ENCODE measurements around the gene ARL6IP6. TPM values are rescaled to one million over a fixed set of nuclear protein-coding genes. Genes with fewer than 3 reads are reported as not detected.
"Not testable (repeated sequence)": the region's sequence is repeated elsewhere in the genome, so short reads cannot be mapped to it uniquely, and the experiment has no call there.

The ARL6IP6 gene
- total RNA-seq, 1 donor from 2014 or later, result 18.2 TPM

GRCh38 chr2:152716805-152717227, 1.6 kb upstream of the ARL6IP6 start:
- no peak for FAIRE-seq
- DNase-seq (ENCODE audit: low read depth), result peak; percentile 29

DNA sequence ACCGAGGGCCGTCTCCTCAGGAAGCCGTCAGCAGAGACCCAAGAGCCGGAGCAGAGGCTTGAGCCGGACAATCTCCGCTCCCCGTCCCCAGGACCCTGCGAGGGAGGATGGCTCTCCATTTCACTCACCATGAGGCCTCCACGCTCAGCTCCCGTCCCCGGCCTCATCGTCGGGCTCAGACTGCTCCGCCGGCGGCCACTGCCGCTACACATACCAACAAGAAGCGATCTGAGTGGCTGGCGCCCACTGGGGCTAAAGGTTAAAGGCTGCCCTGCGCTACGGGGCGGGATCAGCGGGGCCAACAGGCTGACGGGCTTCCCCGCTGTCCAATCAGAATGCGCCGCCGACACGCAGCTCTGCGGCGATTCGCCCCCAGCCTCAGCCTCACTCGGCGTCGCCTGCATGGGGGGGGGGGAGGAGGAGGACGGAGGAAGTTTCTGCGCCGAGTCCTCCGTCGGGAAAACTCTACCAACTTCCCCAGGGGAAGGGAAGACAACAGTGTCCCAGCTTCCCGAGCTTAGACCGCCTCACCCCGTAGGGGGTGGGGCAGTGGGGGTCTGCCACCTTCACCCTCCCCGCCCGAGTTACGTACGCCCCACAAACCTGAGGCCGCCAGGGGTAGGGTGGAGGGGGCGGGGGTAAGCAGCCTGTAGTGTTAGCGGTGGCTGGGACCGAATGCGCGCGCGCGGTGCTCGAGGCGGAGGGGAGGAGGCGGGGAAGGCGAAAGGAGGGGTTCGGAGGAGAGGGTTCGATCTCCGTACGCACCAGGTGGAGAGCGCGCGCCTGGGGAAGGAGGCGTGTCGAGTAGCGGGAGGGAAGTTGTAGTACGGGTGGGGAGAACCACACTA, 968 bp upstream of the ARL6IP6 start, which contains the start of gene PRPF40A:
TSS of gene PRPF40A (minus strand) at position 234 of the 848 bp plus-strand sequence. CDS start at position 212, 22 bp downstream.
- FAIRE-seq, result no peak
- peak; percentile 92 for DNase-seq (ENCODE audit: low read depth)
- TF ChIP-seq, protein P1, sequence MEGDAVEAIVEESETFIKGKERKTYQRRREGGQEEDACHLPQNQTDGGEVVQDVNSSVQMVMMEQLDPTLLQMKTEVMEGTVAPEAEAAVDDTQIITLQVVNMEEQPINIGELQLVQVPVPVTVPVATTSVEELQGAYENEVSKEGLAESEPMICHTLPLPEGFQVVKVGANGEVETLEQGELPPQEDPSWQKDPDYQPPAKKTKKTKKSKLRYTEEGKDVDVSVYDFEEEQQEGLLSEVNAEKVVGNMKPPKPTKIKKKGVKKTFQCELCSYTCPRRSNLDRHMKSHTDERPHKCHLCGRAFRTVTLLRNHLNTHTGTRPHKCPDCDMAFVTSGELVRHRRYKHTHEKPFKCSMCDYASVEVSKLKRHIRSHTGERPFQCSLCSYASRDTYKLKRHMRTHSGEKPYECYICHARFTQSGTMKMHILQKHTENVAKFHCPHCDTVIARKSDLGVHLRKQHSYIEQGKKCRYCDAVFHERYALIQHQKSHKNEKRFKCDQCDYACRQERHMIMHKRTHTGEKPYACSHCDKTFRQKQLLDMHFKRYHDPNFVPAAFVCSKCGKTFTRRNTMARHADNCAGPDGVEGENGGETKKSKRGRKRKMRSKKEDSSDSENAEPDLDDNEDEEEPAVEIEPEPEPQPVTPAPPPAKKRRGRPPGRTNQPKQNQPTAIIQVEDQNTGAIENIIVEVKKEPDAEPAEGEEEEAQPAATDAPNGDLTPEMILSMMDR (IDR thresholded peaks at IDR 0.05; ENCODE audit: insufficient read depth, low read length, severe bottlenecking), result no peak
- Histone ChIP-seq H3K27me3 (ENCODE audit: control insufficient read depth, insufficient read depth, low read length) (no peaks in the 10 kb centered on the region), H3K36me3 (ENCODE audit: control insufficient read depth, insufficient read depth, low read length) (peaks cover 1% of the 10 kb centered on the region), H3K4me3 (ENCODE audit: low read depth, low read length) (peak within 1 kb of the TSS; percentile 93)

More at GRCh38 chr2:152716805-152717227, 1.6 kb upstream of the ARL6IP6 start:
- H3K4me3 ChIP-seq (ENCODE audit: low read depth, low read length), result peak overlapping the region; percentile 93
- no peaks in the 10 kb centered on the region for H3K27me3 ChIP-seq (ENCODE audit: control insufficient read depth, insufficient read depth, low read length)
- TF ChIP-seq, protein P1 (IDR thresholded peaks at IDR 0.05; ENCODE audit: insufficient read depth, low read length, severe bottlenecking), result no peak
- H3K36me3 ChIP-seq (ENCODE audit: control insufficient read depth, insufficient read depth, low read length), result peaks cover 2% of the 10 kb centered on the region

DNA sequence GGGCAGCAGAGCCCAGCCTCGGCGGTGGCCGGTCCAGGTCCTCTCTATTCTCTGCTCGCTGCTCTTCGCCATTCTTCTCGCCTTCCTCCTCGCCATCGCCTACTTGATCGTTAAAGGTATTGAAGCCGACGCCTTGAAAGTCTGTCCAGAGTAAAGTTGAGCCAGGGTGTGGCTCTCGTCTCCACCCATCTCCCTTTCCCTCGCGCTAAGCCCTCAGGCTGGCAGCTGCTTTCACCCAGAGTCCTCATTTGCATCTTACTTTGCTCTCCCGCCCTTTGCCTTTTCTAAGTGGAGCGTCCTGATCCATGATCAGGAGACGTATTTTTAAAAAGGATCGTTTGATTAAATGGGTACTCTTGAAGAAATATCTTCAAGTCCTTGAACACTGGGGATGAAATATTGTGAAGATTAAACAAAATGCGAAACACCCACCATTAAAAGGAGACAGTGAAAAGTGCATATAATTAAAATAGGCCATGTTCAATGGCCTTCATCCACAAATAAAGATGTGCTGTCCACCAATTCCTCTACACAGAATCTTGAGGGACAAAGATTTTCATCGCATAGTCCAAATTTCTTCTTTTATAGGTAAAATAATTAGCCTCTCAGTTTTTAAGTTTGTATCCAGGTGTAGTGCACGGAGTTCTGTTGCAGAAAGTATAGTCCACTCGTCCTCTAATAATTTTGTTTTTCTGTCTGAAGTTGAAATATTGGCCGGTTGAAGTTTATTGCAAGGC, 657 bp downstream of the ARL6IP6 start:
- Histone ChIP-seq H3K36me3 (ENCODE audit: control insufficient read depth, insufficient read depth, low read length) (peaks cover 1% of the 10 kb centered on the region), H3K27me3 (ENCODE audit: control insufficient read depth, insufficient read depth, low read length) (no peaks in the 10 kb centered on the region), H3K4me3 (ENCODE audit: low read depth, low read length) (peak overlapping the region; percentile 93)
- FAIRE-seq (no peak), DNase-seq (ENCODE audit: low read depth) (peak; percentile 78)
- TF ChIP-seq, protein P1 (IDR thresholded peaks at IDR 0.05; ENCODE audit: insufficient read depth, low read length, severe bottlenecking), result no peak

DNA sequence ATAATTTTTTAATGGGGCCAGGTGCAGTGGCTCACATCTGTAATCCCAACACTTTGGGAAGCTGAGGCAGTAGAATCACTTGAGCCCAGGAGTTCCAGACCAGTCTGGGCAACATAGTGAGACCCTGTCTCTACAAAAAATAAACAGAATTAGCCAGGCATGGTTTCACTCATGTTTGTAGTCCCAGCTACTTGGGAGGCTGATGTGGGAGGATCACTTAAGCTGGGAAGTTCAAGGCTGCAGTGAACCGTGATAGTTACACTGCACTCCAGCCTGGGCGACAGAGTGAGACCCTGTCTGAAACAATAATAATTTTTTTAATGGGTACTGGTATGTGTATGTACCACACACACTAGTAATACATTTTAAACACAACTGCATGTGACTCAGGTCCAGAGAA, 2.4 kb downstream of the ARL6IP6 start:
- FAIRE-seq, result no peak

DNA sequence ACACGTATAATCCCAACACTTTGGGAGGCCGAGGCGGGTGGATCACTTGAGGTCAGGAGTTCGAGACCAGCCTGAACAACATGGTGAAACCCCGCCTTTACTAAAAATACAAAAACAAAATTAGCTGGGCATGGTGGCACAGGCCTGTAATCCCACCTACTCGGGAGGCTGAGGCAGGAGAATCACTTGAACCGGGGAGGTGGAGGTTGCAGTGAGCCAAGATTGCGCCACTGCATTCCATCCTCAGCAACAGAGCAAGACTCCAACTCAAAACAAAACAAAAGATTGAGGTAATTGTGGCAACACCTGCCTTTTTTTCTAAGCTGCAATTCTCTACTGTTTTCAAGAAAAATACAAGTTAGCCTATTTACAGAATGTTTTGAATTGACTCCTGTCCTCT, 4.2 kb downstream of the ARL6IP6 start:
- DNase-seq (ENCODE audit: low read depth); H3K27me3 ChIP-seq (ENCODE audit: control insufficient read depth, insufficient read depth, low read length); H3K4me3 ChIP-seq (ENCODE audit: low read depth, low read length); FAIRE-seq; H3K36me3 ChIP-seq (ENCODE audit: control insufficient read depth, insufficient read depth, low read length): not testable (repeated sequence)

More for the DNA sequence above, 2.4 kb downstream of the ARL6IP6 start:
- TF ChIP-seq, protein P1 (IDR thresholded peaks at IDR 0.05; ENCODE audit: insufficient read depth, low read length, severe bottlenecking), result no peak
- Histone ChIP-seq H3K27me3 (ENCODE audit: control insufficient read depth, insufficient read depth, low read length) (no peaks in the 10 kb centered on the region), H3K36me3 (ENCODE audit: control insufficient read depth, insufficient read depth, low read length) (no peaks in the 10 kb centered on the region), H3K4me3 (ENCODE audit: low read depth, low read length) (no peak overlapping the region)
- no peak for DNase-seq (ENCODE audit: low read depth)

DNA sequence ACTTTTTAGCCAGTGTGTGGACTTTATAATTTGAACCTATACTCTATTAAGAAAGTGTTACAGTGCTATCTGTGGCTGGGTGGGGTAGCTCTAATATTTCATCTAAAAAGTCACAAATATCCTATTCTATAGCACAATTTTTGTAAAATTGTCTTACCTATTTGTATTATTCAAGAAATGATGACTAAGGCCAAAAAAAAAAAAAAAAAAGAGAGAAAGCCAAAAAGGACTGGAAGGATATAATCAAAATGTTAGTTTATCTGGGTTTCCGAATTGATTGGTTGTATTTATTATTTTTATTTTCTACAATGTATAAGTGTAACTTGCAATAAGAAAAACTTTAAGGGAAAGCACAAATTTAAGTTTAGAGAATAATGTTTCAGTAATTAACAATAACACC, 5.5 kb downstream of the ARL6IP6 start:
- no peak for DNase-seq (ENCODE audit: low read depth)
- TF ChIP-seq, protein P1 (IDR thresholded peaks at IDR 0.05; ENCODE audit: insufficient read depth, low read length, severe bottlenecking), result no peak
- Histone ChIP-seq H3K27me3 (ENCODE audit: control insufficient read depth, insufficient read depth, low read length) (no peaks in the 10 kb centered on the region), H3K36me3 (ENCODE audit: control insufficient read depth, insufficient read depth, low read length) (no peaks in the 10 kb centered on the region), H3K4me3 (ENCODE audit: low read depth, low read length) (no peak overlapping the region)
- FAIRE-seq, result no peak
